Measurements from ENCODE around the gene MAML2. TPM values are rescaled to one million over a fixed set of nuclear protein-coding genes. Genes with fewer than 3 reads are reported as not detected.

MAML2 gene
- polyA plus RNA-seq, 1 of the 3 experiments (the other 2 are of a cell fraction), result 20.1 TPM

GRCh38 chr11:95950905-95951304 lies 392.1 kb downstream of the MAML2 start (continued):
- no peak for TF ChIP-seq IRF3 (IDR thresholded peaks at IDR 0.05; ENCODE audit: low read depth, low read length)
- no peak for TF ChIP-seq FOSL2 (IDR thresholded peaks at IDR 0.05; ENCODE audit: borderline replicate concordance, low read depth)

GRCh38 chr11:95948637-95949036 lies 394.4 kb downstream of the MAML2 start:
- Histone ChIP-seq H3K27ac (ENCODE audit: low read depth in 2 of 2, low read length in 1 of 2) (no peak overlapping the region), H3K36me3 (replicated peaks in 1 of 2; ENCODE audit: control insufficient read depth in 1 of 2, insufficient read depth in 2 of 2, low read length in 1 of 2) (peaks cover 0 to 3% of the 10 kb centered on the region in 2 experiments), H3K4me3 (ENCODE audit: low read depth in 2 of 2, low read length in 1 of 2) (no peak overlapping the region), H3K4me1 (ENCODE audit: control insufficient read depth in 1 of 2, insufficient read depth in 2 of 2, low read depth in 1 of 2, low read length in 1 of 2) (no peaks in the 10 kb centered on the region), H2AFZ (ENCODE audit: low read depth) (no peak overlapping the region), H4K20me1 (ENCODE audit: insufficient read depth) (no peaks in the 10 kb centered on the region), H3K9me3 (no peaks in the 10 kb centered on the region), H3K4me2 (no peak overlapping the region), H3K9ac (no peak overlapping the region), H3K79me2 (ENCODE audit: insufficient read depth) (no peaks in the 10 kb centered on the region), H3K9me2 (no peaks in the 10 kb centered on the region), H3K27me3 (ENCODE audit: insufficient read depth) (no peaks in the 10 kb centered on the region), H3F3A (replicated peaks; ENCODE audit: insufficient read depth) (no peaks in the 10 kb centered on the region)
- 51% methylated on average over 3 of the region's 3 CpGs for WGBS (ENCODE audit: low lambda C conversion rate)
- no peak for DNase-seq
- TF ChIP-seq MEF2A (IDR thresholded peaks at IDR 0.05; ENCODE audit: borderline replicate concordance, low read depth) (no peak), ZBTB33 (IDR thresholded peaks at IDR 0.05; ENCODE audit: borderline replicate concordance, low read depth) (no peak), RCOR1 (IDR thresholded peaks at IDR 0.05; ENCODE audit: low read length) (no peak), NRF1 (IDR thresholded peaks at IDR 0.05; ENCODE audit: low read depth, low read length) (no peak), USF1 (IDR thresholded peaks at IDR 0.05; ENCODE audit: borderline replicate concordance, low read depth) (no peak), MXI1 (IDR thresholded peaks at IDR 0.05; ENCODE audit: low read depth, low read length) (no peak), TCF12 (IDR thresholded peaks at IDR 0.05) (no peak), FOXJ3 (CRISPR knock-in tag; IDR thresholded peaks at IDR 0.05) (no peak), SMC3 (IDR thresholded peaks at IDR 0.05; ENCODE audit: low read depth, low read length) (no peak), NFIC (IDR thresholded peaks at IDR 0.05; ENCODE audit: borderline replicate concordance) (no peak), RXRA (IDR thresholded peaks at IDR 0.05; ENCODE audit: borderline replicate concordance, low read depth) (no peak), REST (IDR thresholded peaks at IDR 0.05; ENCODE audit: low read depth, low read length) (no peak), FOXM1 (IDR thresholded peaks at IDR 0.05; ENCODE audit: low read depth) (no peak), TAF1 (IDR thresholded peaks at IDR 0.05; ENCODE audit: borderline replicate concordance, low read depth, low read length) (no peak), EP300 (IDR thresholded peaks at IDR 0.05; ENCODE audit: borderline replicate concordance in 1 of 2, low read depth in 1 of 2, low read length in 1 of 2) (no peak), SIN3A (IDR thresholded peaks at IDR 0.05; ENCODE audit: borderline replicate concordance, low read depth, low read length) (no peak), POLR2AphosphoS5 (IDR thresholded peaks at IDR 0.05; ENCODE audit: low read depth, low read length) (no peak), JUND (IDR thresholded peaks at IDR 0.05) (no peak), FOSL2 (IDR thresholded peaks at IDR 0.05; ENCODE audit: borderline replicate concordance, low read depth) (no peak)
- CTCF ChIA-PET, result interaction anchor here (1.1 kb wide), 1 partner anchor 31 kb away, joined by 3 read pairs; no protein-coding TSS in a partner anchor
- POLR2A ChIA-PET, result no interaction called here

Measured in SK-N-SH (cell line).